T1000 (cell line): ENCODE data around the gene ZBTB5.

ENCODE experiments used
- DNase-seq: peaks from one replicate; lab custom pipeline; 2025; ENCODE audit warnings: mixed read lengths; lab: John Stamatoyannopoulos, UW

ZBTB5 gene

DNA sequence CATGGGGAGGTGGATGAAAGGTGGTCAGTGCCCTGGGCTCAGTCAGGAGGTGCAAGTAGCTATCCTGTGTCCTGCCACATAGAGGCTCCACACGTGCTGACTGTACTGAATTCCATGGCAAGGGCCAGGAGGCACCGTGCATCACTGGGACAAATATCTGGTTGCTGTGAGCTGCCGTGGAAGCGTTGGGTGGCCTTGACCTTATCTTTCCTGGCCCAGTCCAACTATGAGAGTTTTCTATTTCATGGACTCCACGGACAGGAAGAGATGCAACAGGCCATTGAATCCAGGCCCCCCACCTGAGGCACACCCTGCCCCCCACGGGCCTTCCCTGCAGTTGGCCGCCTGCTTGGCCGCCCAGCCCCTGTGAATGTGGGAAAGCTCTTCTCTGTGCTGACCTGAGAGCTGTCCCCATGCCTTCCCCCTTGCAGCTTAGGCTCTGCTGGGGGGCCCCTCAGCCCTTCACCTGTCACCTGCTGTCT lies 41.0 kb downstream of the ZBTB5 start:
- DNase-seq, result no peak

GRCh38 chr9:37423508-37423907 lies 41.7 kb downstream of the ZBTB5 start:
- DNase-seq, result no peak

DNA sequence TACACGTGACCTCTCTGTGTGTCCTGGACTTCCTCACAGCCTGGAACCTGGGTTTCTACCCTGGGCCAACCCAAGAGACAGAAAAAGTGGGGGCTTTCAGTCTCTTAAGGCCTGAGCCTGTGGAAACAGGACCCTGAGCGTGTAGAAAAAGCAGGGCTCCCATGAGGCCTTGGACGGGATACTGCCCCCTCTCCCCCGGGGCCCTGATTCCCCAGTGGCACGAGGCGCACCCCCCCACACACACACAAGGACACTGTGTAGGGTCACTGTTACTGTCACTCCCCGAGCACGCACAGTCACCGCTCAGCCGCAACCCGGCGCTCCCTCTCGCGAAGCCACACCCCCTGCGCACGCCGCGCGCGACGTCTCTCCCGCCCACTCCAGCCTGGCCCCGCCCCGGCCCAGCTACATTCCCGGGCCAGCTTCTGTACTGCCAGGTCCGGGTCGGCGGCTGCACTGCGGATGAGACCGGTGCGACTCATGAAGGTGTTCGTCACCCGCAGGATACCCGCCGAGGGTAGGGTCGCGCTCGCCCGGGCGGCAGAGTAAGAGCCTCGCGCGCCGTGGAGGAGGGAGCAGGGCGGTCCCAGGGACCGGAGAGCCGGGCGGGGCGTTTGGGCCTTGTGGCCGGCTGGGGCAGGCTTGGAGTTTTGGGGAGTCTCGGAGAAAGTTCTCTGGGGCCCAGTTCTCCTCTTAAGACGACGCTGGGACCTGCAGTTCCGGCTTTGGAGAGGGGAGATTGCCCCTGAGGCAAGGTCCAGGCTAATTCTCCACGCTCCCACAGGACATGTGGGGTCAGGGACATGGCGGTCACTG lies 42.8 kb downstream of the ZBTB5 start, which contains the start of gene GRHPR:
GRHPR (plus strand) TSS at position 408 of the 816 bp plus-strand sequence; CDS start at position 463, 55 bp downstream.
- DNase-seq, result peak; percentile 43

- DNase-seq, result no peak
Measured at GRCh38 chr9:37421914-37422288, 43.3 kb downstream of the ZBTB5 start.

DNA sequence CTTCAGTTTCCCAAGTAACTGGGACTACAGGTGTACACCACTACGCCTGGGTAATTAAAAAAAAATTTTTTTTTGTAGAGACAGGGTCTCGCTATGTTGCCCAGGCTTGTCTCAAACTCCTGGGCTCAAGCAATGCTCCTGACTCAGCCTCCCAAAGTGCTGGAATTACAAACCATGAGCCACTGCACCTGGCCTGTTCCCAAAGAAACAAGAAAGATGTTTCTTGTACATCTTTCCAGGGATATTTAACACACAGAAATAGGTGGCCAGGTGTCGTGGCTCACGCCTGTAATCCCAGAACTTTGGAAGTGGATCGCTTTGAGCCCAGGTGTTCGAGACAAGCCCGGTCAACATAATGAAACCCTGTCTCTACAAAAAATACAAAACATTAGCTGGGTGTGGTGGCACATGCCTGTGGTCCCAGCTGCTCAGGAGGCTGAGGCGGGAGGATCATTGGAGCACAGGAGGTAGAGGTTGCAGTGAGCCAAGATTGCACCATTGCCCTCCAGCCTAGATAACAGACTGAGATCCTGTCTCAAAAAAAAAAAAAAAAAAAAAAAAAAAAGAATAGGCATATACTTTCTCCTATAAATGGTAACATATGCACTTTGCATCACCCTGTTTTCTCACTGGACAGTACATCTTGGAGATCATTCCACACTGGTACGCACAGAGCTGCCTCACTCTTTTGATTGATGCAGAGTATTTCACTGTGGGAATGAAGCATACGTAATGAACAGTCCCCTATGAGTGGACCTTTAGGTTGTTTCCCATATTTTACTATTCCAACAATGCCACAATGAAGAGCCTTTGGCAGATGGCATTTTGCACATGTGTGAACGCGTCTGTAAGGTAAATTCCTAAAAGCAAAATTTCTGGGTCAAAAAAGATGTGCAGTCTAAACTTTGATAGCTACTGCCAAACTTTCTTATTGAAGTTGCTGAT lies 44.7 kb downstream of the ZBTB5 start:
- no peak for DNase-seq

GRCh38 chr9:37419204-37419603 lies 46.0 kb downstream of the ZBTB5 start:
- DNase-seq, result no peak

DNA sequence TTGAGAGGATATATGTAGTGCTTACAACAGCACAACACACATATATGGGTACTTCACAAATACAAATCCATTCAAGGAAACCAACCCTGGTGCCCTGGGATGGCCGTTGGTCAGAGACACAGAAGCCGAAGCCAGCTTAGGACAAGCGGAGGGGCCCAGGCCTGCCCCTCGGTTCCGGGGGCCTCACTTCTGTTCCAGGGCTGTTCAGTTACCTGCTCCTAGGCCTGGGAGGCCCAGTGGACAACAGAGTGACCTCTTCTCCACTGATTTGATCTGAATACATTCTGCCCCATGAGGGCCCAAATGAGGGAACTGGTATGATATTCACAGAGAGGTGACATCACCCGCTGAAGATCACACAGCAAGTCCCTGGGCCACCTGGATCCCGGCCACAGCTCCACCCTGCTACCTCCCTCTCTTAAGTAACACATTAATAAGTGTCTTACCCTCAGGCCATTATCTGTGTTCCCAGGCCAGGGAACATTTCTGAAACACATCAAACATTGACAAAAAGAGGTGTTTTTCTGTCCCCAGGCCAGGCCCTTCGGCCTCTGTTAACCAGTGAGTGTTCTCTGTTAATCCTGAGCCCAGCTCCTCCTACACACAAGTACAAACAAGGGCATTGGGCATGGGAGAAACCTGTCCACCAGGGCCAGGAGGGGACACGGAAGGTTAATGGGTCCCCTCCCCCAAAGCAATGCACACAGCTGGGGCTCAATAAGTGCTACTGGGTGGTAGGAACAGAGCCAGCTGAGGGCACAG lies 47.2 kb downstream of the ZBTB5 start:
- no peak for DNase-seq

DNA sequence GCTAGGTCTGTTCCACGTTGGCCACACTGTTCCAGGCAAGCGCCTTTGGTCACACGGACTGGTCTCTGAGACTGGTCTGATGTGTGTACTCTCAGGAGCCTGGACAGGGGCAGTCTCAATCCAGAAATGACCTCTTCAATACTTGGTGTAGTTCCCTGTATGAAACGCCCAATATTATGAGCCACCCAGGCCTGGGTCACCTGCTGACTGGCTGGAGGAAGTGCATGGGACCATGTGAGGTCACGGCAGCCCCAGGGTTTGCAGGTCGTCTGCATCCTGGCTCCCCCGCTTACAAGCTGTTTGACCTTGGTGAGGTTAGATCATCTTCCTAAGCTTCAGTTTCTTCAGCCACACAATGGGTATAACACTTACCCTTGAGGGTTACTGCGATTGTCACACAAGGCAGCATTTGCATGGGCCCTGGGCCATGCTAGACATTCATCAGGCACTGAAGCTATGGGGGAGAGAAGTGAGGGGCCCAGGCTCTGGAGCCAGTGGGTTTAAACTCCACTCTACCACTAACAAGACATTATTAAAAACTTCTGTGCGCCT lies 47.9 kb downstream of the ZBTB5 start:
- no peak for DNase-seq

GRCh38 chr9:37415011-37415719 lies 50.1 kb downstream of the ZBTB5 start:
- DNase-seq, result peak; percentile 62

DNA sequence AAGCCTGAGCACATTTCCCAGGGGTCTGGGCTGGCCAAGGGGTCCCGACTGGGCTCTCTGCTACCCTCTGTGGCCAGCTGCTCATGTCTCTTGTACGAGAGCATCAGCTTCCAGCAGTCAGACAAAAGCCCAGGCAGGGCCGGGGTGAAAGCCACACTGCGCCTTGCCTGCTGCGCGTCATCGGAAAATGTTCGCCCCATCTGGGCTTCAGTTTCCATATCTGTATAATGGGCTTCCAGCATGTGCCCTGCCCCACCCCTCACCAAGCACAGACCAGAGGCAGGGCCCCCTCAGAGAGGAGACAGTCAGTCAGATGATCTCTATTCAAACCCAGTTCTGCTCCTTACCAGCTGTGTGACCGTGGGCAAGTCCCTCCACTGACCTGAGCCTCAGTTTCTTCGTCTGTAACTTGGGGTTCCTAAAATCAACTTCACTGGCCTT lies 50.7 kb downstream of the ZBTB5 start:
- DNase-seq, result no peak

- no peak for DNase-seq
Measured at GRCh38 chr9:37413311-37413710, 51.9 kb downstream of the ZBTB5 start.

DNA sequence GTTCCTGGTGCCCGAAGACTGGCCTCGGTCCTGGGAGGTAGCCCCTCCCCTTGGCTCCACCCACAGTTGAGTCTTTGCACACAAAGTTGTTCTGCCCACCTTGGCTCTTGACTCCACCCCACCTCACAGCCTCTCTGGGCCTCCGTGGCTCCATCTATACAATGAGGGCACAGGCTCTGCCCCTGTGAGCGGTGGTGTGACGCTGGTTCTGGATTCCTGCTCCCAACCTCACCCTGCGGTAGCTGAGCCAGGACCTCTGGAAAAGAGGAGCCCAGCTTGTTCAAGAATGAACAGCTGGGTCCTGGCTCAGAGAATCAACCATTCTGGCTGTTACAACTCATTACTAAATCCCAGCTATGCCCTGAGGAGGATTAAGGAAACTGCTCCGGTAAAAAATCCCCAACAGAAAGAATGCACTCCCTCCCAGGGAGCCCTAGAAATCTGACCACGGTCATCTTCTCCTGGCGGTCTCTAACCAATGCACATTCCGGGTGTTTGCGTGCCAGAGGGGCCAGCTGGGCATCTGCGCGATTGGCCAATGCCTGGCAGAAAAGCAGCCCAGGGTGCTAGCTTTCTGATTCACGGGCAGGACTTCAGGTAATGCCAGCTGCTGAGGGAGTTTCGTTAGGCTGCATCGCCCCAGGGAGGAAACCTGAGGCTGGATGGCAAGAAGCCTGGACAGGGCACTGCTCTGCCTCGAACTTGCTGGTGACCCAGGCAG lies 52.7 kb downstream of the ZBTB5 start:
- peak; percentile 71 for DNase-seq

DNA sequence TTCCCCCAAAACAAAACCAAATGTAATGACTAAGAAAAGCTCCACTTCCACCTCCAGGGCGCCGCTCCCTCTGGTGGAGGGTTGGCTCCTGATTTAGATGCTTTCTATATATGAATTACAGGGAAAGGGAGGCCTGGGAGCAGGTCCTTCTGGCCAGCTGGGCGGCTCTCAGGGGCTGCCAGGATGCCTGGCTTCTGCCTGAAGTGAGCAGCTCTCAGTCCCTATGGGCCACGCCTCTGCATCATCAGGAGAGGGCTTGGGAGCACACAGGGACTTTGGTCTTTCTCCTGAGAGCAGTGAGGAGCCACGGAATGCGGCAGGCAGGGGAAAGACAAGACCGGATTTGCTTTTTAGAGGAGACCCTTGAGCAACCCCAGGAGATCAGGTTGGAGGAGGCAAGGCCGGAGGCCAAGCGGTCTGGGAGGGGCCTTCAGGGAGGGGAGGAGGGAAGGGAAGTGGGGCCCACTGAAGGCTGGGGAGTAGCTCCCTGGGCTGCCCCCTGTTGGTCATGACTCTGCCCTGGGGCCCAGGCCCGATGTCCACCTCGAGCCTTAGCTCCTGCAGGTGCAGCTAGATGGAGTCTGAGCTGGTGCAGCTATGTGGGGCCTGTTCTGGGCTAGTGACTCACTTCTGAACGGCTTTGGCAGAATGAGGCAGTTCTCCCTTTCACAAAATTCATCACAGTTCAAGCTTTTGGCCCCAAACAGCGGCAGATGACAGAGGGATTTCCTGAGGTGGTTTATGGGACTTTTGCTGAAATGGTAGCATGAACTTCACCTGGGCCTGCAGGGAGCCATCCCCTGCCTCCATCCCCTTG lies 54.1 kb downstream of the ZBTB5 start:
- DNase-seq, result no peak

GRCh38 chr9:37410354-37410861 lies 54.8 kb downstream of the ZBTB5 start:
- no peak for DNase-seq

DNA sequence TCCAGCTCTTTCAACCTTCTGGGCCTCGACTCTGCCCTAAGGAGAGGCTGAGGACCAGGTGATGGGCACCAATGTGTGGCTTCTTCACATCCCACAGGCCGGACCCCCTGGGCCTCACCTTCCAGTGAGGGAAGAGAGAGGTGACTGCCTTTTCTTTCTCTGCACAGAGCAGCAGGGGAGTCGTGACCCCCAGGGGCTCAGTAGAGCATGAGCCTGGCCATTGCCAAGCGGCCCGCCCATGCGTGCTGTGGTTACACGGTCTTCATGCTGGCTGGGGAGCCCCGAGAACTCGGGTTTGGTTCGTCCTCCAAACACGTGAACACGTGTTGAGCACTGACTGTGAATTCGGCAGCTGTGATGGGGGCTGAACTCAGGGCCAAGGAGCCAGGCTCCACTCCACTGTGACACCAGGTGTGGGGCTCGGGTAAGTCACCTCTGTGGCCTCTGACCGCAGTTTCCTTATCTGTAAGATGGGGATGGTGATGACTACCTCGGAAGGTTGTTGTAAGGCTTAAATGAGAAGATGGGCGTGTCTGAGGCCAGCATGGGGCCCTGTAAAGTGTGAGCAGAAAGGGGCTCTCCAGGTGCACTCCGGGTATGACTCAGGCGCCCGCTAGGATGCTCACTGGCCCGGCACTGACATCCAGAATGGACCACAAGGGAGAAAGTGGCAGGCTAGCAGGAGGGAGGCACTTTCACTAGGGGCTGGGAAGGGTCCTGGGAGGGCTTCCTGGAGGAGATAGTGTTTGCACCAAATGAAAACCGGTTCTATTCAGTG lies 56.1 kb downstream of the ZBTB5 start:
- no peak for DNase-seq

DNA sequence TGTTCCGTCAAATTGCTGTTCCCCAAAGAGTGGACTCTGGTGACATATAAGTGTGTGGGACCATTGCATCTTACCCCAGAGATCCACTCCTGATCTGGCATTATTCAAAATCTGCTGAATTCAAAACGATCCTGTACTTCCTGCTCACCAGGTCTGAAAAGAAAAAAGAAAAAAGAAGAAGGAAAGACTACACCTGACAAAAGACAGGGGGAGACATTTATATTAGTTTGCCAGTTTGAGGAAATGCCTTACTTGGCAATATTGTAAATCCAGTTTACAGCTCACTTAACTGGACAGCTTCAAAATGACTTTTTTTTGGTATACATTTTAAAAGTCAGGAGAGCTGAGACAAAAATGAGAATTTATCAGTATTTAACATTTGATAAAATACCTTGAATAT lies 57.8 kb downstream of the ZBTB5 start:
- DNase-seq, result no peak

DNA sequence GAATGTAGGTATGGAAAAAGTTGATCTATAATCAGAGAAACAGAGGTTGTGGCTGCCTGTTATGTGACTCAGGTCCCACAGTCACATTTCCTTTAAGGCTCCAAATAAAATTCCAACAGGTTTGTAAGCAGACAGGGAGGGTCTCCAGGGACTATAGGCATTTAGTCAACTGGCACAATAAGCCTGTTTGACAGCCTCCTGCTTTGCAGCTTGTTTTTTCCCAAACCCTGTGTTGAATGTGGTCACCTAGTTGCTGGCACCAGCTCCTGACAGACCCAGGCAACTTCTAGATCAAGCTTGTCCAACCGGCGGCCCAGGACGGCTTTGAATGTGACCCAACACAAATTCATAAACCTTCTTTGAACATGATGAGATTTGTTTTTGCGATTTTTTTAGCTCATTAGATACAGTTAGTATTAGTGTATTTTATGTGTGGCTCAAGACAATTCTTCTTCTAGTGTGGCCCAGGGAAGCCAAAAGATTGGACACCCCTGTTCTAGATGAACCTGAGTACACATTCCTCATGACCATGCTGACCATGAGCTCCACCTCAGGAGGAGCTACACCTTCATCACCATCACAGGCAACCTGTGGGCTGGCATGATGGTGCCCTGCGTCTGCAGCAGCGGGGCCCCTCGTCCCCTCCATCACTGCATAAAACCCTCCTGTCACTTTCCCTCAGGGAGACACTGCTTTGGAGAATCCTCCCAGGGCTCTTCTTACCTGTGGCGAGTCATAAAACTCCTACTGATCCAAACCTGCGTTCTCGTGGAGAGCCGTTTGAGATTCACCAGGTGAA lies 58.4 kb downstream of the ZBTB5 start:
- DNase-seq, result no peak
